ENCODE results near the gene TNS1.

GRCh38 chr2:217756375-217757107 is 246.3 kb downstream of the TNS1 start:
- TF ChIP-seq POLR2AphosphoS5 (IDR thresholded peaks at IDR 0.05; ENCODE audit: low read depth, low read length) (no peak), CTCF (IDR thresholded peaks at IDR 0.05 in 2 of 3, conservative IDR thresholded peaks at IDR 0.05 in 1 of 3; ENCODE audit: borderline replicate concordance in 1 of 3, insufficient read depth in 1 of 3, low read depth in 2 of 3, low read length in 2 of 3) (peak; percentile 68 to 95 (median 94)), EZH2phosphoT487 (IDR thresholded peaks at IDR 0.05; ENCODE audit: borderline replicate concordance) (no peak), SRF (IDR thresholded peaks at IDR 0.05; ENCODE audit: low read depth) (no peak), EZH2 (IDR thresholded peaks at IDR 0.05) (no peak), POLR2A (IDR thresholded peaks at IDR 0.05; ENCODE audit: borderline replicate concordance, extremely low read depth, insufficient read depth, insufficient read length) (peak; percentile 68), EGR1 (IDR thresholded peaks at IDR 0.05; ENCODE audit: low read depth) (no peak), CEBPB (IDR thresholded peaks at IDR 0.05; ENCODE audit: low read depth) (no peak), ATF3 (IDR thresholded peaks at IDR 0.05) (no peak), JUND (IDR thresholded peaks at IDR 0.05) (no peak), REST (IDR thresholded peaks at IDR 0.05; ENCODE audit: low read depth) (no peak), RAD21 (IDR thresholded peaks at IDR 0.05; ENCODE audit: low read depth) (peak; percentile 88)

Data from HCT116 (cell line).